Fibroblast of lung (primary cell): ENCODE data around the gene ZNF280A. TPM values are rescaled to one million over a fixed set of nuclear protein-coding genes. Genes with fewer than 3 reads are reported as not detected.

Experiments
- DNase-seq, 2 donors: peaks; one replicate each; pipeline versions ENCODE4 v3.0.0 to v3.0.0-alpha.2; 2010; ENCODE audit warnings: low read depth in 2 of 2
- H2AFZ ChIP-seq: 2 replicates; pipeline ENCODE4 v1.5.1; 2012; ENCODE audit warnings: low read length, control low read depth, inconsistent platforms
- H3K27ac ChIP-seq: 2 replicates; pipeline ENCODE4 v1.5.1; 2011; ENCODE audit warnings: low read length, control low read depth; ENCODE audit not compliant: insufficient read depth
- H3K27me3 ChIP-seq: 2 replicates; pipeline ENCODE4 v1.5.1; 2011; ENCODE audit warnings: mild to moderate bottlenecking, low read length; ENCODE audit not compliant: control insufficient read depth, insufficient read depth
- H3K36me3 ChIP-seq: 2 replicates; pipeline ENCODE4 v1.5.1; 2011; ENCODE audit warnings: low read length; ENCODE audit not compliant: control insufficient read depth, insufficient read depth
- H3K4me1 ChIP-seq: 2 replicates; pipeline ENCODE4 v1.5.1; 2011; ENCODE audit warnings: low read length; ENCODE audit not compliant: control insufficient read depth, insufficient read depth; ENCODE audit errors: extremely low read depth
- H3K4me2 ChIP-seq: 2 replicates; pipeline ENCODE4 v1.5.1; 2011; ENCODE audit warnings: low read length, control low read depth; ENCODE audit not compliant: insufficient read depth; ENCODE audit errors: extremely low read depth
- H3K4me3 ChIP-seq, 4 experiments: fragments of 200-600 bp in 1 of 4; sonication (generic) in 1 of 4; replicated peaks in 1 of 4; 2 replicates each; pipeline ENCODE4 v1.5.1; 2011 to 2016; ENCODE audit warnings: low read length in 4 of 4, low read depth in 3 of 4, mild to moderate bottlenecking in 3 of 4, control low read depth in 2 of 4, inconsistent platforms in 1 of 4, mixed read lengths in 1 of 4; ENCODE audit not compliant: insufficient read depth in 1 of 4; ENCODE audit errors: control extremely low read depth in 1 of 4
- H3K79me2 ChIP-seq: 2 replicates; pipeline ENCODE4 v1.5.1; 2012; ENCODE audit warnings: mild to moderate bottlenecking, low read length, inconsistent platforms; ENCODE audit not compliant: control insufficient read depth, insufficient read depth
- H3K9ac ChIP-seq: 2 replicates; pipeline ENCODE4 v1.5.1; 2011; ENCODE audit warnings: mild to moderate bottlenecking, low read length, control low read depth; ENCODE audit not compliant: insufficient read depth
- H3K9me3 ChIP-seq: 2 replicates; pipeline ENCODE4 v1.5.1; 2012; ENCODE audit warnings: low read depth, low read length; ENCODE audit not compliant: control insufficient read depth, insufficient read depth
- H4K20me1 ChIP-seq: 2 replicates; pipeline ENCODE4 v1.5.1; 2011; ENCODE audit warnings: low read length; ENCODE audit not compliant: control insufficient read depth, insufficient read depth; ENCODE audit errors: extremely low read depth
- EZH2 ChIP-seq: IDR thresholded peaks from 2 replicates; pipeline ENCODE4 v1.5.1; 2012; ENCODE audit warnings: low read length, control low read depth, mild to moderate bottlenecking; ENCODE audit errors: missing control alignments
- polyA plus RNA-seq, 2 donors: library from polyadenylated mRNA; depleted of rRNA in 1 of 2; stranded (reverse) in 1 of 2; unstranded in 1 of 2; fragments of >200 nt; gene quantifications; 2 replicates each; pipeline ENCODE4 v1.2.1, GENCODE V29; 2011 to 2012; ENCODE audit warnings: missing spikeins in 1 of 2
- total RNA-seq: library from RNA; depleted of rRNA; stranded (reverse); fragments of >200 nt; gene quantifications from 2 replicates; pipeline ENCODE4 v1.2.1, GENCODE V29; 2014
- TF ChIP-seq, protein P1 (sequence below), 2 donors: IDR thresholded peaks in 1 of 2; conservative IDR thresholded peaks in 1 of 2; 1 replicate in 1 of 2; 2 replicates in 1 of 2; pipeline ENCODE4 v1.5.1; 2011 to 2012; ENCODE audit warnings: low read length in 2 of 2, control low read depth in 1 of 2, inconsistent platforms in 1 of 2, low read depth in 1 of 2, mild to moderate bottlenecking in 1 of 2

The ZNF280A gene
- total and polyA plus RNA-seq, 2 donors (not counting 1 experiment from before 2014, with no cell fraction given), result not detected

DNA sequence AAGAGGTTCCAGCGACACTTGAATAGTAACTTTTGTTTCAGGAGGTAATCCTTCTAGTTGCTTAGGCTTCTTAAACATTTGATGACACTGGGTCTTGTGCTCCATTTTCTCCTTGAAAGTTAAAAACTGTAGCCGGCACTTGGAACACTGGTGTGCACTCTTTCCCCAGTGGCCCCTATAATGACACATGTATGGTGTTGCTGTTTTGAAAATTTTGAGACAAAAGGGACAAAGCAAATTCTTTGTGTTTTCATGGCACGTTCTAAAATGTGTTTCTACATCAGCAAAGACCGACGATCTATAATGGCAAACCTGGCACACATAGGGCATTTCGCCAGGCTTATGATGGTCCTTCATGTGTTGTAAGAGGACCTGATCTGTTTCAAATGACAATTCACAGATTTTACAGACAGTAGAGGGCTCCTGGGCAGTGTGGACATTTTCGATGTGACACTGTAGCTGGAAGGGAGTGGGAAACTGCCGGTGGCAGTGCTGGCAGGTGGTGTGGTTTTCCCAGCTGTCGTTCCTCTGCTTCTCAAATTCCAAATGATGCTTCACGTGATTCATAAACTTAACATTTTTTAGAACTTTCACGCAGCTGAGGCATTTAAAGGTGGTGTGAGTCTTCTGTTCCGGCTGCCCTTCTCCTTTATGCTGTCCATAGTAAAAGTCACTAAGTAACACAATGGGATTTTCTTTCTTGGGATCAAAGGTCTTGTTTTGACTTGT is 32.0 kb downstream of the ZNF280A start:
- H3K4me3 ChIP-seq, result no peak overlapping the region
- no peaks in the 10 kb centered on the region for H3K4me1 ChIP-seq
- no peak for DNase-seq
- H3K79me2 ChIP-seq, result no peaks in the 10 kb centered on the region
- no peaks in the 10 kb centered on the region for H3K36me3 ChIP-seq
- no peak overlapping the region for H3K27ac ChIP-seq
- H3K9me3 ChIP-seq, result no peaks in the 10 kb centered on the region
- no peak overlapping the region for H3K9ac ChIP-seq
- no peak overlapping the region for H2AFZ ChIP-seq
- H3K4me2 ChIP-seq, result no peak overlapping the region
- no peaks in the 10 kb centered on the region for H4K20me1 ChIP-seq
- TF ChIP-seq EZH2, result no peak
- TF ChIP-seq, protein P1, sequence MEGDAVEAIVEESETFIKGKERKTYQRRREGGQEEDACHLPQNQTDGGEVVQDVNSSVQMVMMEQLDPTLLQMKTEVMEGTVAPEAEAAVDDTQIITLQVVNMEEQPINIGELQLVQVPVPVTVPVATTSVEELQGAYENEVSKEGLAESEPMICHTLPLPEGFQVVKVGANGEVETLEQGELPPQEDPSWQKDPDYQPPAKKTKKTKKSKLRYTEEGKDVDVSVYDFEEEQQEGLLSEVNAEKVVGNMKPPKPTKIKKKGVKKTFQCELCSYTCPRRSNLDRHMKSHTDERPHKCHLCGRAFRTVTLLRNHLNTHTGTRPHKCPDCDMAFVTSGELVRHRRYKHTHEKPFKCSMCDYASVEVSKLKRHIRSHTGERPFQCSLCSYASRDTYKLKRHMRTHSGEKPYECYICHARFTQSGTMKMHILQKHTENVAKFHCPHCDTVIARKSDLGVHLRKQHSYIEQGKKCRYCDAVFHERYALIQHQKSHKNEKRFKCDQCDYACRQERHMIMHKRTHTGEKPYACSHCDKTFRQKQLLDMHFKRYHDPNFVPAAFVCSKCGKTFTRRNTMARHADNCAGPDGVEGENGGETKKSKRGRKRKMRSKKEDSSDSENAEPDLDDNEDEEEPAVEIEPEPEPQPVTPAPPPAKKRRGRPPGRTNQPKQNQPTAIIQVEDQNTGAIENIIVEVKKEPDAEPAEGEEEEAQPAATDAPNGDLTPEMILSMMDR (conservative IDR thresholded peaks at IDR 0.05 in 1 of 2, IDR thresholded peaks at IDR 0.05 in 1 of 2; ENCODE audit: low read depth in 1 of 2, low read length in 2 of 2), result no peak
- no peaks in the 10 kb centered on the region for H3K27me3 ChIP-seq

DNA sequence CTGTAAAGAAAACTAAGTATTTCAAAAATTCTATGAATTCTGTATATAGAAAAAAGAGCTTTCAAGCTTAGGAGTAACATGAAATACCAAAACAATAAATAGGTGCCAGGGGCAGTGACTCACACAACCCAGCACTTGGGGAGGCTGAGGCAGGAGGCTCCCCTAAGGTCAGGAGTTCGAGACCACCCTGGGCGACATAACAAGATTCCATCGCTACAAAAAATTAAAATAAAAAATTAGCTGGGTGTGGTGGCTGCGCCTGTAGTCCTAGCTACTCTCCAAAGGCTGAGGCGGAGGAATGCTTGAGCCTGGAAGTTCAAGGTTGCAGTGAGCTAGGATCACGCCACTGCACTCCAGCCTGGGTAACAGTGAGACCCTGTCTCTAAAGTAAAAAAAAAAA is 33.0 kb downstream of the ZNF280A start:
- Histone ChIP-seq H4K20me1 (no peaks in the 10 kb centered on the region), H3K79me2 (no peaks in the 10 kb centered on the region), H3K36me3 (no peaks in the 10 kb centered on the region), H3K4me1 (no peaks in the 10 kb centered on the region), H3K4me2 (no peak overlapping the region), H3K27ac (no peak overlapping the region), H3K9me3 (no peaks in the 10 kb centered on the region), H3K9ac (no peak overlapping the region), H3K4me3 (no peak overlapping the region), H2AFZ (no peak overlapping the region), H3K27me3 (no peaks in the 10 kb centered on the region)
- DNase-seq, result no peak
- TF ChIP-seq, protein P1 (conservative IDR thresholded peaks at IDR 0.05 in 1 of 2, IDR thresholded peaks at IDR 0.05 in 1 of 2; ENCODE audit: low read depth in 1 of 2, low read length in 2 of 2), result no peak
- no peak for TF ChIP-seq EZH2

DNA sequence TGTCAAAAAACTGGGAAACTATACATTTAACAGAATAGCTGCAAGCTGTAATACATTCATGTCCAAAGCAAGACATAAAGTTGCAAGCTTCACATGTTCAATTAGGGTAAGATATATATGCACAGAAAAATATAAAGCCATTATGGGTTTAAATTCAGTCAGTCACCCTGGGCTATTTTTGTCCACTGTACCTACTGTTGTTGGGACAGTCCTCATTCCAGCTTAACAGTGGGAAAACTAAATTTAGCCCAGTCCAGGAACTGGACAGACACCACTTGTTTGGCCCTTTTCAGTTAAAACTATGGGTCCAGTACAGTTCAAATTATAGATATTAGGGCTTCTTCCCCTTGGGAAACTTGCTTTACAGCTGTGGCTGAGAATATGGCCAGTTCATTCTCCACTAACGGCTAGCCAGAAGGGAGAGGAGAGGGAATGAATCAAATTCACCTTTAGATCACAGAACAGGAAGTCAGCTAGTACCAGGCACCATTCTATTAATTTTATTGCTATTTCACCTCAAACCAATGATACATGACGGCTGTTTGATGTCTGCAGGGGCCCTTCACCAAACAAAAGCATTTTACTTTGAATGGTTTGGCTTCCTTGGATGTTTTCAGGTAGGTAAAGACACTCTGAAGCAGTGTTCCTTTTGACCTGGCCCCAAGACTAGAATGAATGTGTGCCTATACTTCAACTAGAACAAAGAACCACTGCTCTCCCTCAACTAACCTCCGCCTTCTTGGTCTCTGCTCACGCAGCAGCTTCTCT is 33.8 kb downstream of the ZNF280A start:
- TF ChIP-seq, protein P1 (conservative IDR thresholded peaks at IDR 0.05 in 1 of 2, IDR thresholded peaks at IDR 0.05 in 1 of 2; ENCODE audit: low read depth in 1 of 2, low read length in 2 of 2), result no peak
- TF ChIP-seq EZH2, result no peak

More for the DNA sequence above, 33.8 kb downstream of the ZNF280A start:
- H3K36me3 ChIP-seq, result no peaks in the 10 kb centered on the region
- H3K4me3 ChIP-seq, result no peak overlapping the region
- no peak overlapping the region for H2AFZ ChIP-seq
- H3K4me2 ChIP-seq, result no peak overlapping the region
- H3K27me3 ChIP-seq, result no peaks in the 10 kb centered on the region
- no peak overlapping the region for H3K27ac ChIP-seq
- no peaks in the 10 kb centered on the region for H4K20me1 ChIP-seq
- no peaks in the 10 kb centered on the region for H3K4me1 ChIP-seq
- H3K79me2 ChIP-seq, result no peaks in the 10 kb centered on the region
- H3K9me3 ChIP-seq, result no peaks in the 10 kb centered on the region
- H3K9ac ChIP-seq, result no peak overlapping the region
- no peak for DNase-seq
